ENCODE data around the gene SLC1A2.

SLC1A2 gene

GRCh38 chr11:35347921-35348331 lies 71.4 kb downstream of the SLC1A2 start:
- peak; percentile 34 for DNase-seq

GRCh38 chr11:35347173-35347878 lies 72.0 kb downstream of the SLC1A2 start:
- DNase-seq: no peak

- no peak for DNase-seq
Measured at GRCh38 chr11:35346472-35347156, 72.7 kb downstream of the SLC1A2 start.

- no peak for DNase-seq
Measured at GRCh38 chr11:35344681-35345574, 74.4 kb downstream of the SLC1A2 start.

GRCh38 chr11:35343033-35343598 lies 76.2 kb downstream of the SLC1A2 start:
- DNase-seq: no peak

- DNase-seq: no peak
Measured at GRCh38 chr11:35340715-35341114, 78.6 kb downstream of the SLC1A2 start.

GRCh38 chr11:35340071-35340470 lies 79.3 kb downstream of the SLC1A2 start:
- no peak for DNase-seq

- DNase-seq: no peak
Measured at GRCh38 chr11:35338921-35339320, 80.4 kb downstream of the SLC1A2 start.

GRCh38 chr11:35337914-35338305 lies 81.4 kb downstream of the SLC1A2 start:
- no peak for DNase-seq

GRCh38 chr11:35337136-35337913 lies 82.0 kb downstream of the SLC1A2 start:
- DNase-seq: no peak

GRCh38 chr11:35336726-35337125 lies 82.6 kb downstream of the SLC1A2 start:
- no peak for DNase-seq

- DNase-seq: no peak
Measured at GRCh38 chr11:35335226-35335625, 84.1 kb downstream of the SLC1A2 start.

- DNase-seq: no peak
Measured at GRCh38 chr11:35334385-35335090, 84.8 kb downstream of the SLC1A2 start.

- DNase-seq: no peak
Measured at GRCh38 chr11:35332524-35332923, 86.8 kb downstream of the SLC1A2 start.

GRCh38 chr11:35330931-35331330 lies 88.4 kb downstream of the SLC1A2 start:
- DNase-seq: peak; percentile 23

- no peak for DNase-seq
Measured at GRCh38 chr11:35330156-35330889, 89.0 kb downstream of the SLC1A2 start.

- no peak for DNase-seq
Measured at GRCh38 chr11:35327829-35328228, 91.5 kb downstream of the SLC1A2 start.

GRCh38 chr11:35326266-35326879 lies 93.0 kb downstream of the SLC1A2 start:
- no peak for DNase-seq

GRCh38 chr11:35324981-35325380 lies 94.4 kb downstream of the SLC1A2 start:
- no peak for DNase-seq

- DNase-seq: no peak
Measured at GRCh38 chr11:35324183-35324886, 95.0 kb downstream of the SLC1A2 start.

Data from eye (tissue), 1 donor.